ENCODE results near the gene PAXX. TPM values are rescaled to one million over a fixed set of nuclear protein-coding genes. Genes with fewer than 3 reads are reported as not detected.
A peak's percentile ranks its signal among the peaks of the same experiment; 100 is the strongest.

Gene PAXX, protein sequence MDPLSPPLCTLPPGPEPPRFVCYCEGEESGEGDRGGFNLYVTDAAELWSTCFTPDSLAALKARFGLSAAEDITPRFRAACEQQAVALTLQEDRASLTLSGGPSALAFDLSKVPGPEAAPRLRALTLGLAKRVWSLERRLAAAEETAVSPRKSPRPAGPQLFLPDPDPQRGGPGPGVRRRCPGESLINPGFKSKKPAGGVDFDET
- 89.0 TPM for total RNA-seq (2021; ENCODE audit: unreplicated experiment)
- 57.8 and 80.5 TPM in 2 replicates for polyA plus RNA-seq (2012)
- Bru-seq, nascent RNA: percentile 87 among the genes with signal in this experiment
- BruChase-seq, experiment 1, labeled RNA remaining after a 6-hour chase: percentile 87 among the genes with signal in this experiment
- percentile 90 among the genes with signal in this experiment for BruChase-seq, experiment 2, labeled RNA remaining after a 2-hour chase
- long read RNA-seq, transcript PAXX-208 (5 exons, 1,077 nt): minor isoform, 27 of 133 reads
- long read RNA-seq, transcript PAXX-201 (7 exons, 812 nt): major isoform, 34 of 133 reads
- long read RNA-seq, partial matches to known transcripts: 34 of 133 reads
- long read RNA-seq, other reads (novel, unspliced or antisense): 35 of 133 reads

DNA sequence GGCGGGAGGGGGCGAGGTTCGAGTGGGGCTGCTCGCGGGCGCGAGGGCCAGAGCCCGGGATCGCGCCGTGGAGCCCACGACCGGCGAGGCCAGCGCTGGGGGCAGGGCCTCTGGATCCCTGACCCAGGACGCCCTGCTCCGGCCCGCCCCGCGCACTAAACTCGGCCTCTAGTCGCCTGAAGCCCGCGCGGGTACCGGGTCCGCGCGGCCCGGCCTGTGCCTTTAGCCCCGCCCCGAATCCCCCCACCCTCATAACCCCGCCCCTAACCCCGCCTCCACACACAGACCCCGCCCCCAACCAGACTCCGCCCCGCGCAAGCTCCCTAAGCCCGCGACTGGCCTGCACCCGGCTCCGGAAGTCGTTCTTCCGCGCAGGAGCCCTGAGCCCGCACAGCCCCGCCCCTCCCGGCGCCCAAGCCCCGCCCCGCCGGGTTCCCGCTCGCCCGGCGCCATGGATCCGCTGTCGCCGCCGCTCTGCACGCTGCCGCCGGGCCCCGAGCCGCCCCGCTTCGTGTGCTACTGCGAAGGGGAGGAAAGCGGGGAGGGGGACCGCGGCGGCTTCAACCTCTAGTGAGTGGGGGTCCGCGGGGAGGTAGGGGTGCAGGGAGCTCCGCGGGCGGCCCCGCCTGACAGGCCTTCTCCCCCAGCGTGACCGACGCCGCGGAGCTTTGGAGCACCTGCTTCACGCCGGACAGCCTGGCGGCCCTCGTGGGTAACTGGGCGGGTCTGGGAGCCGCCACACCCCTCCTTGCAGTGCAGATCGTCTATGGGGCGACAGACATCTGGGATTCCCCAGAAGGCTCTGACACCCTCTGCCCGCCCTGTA, at the start of gene PAXX:
Gene PAXX, plus strand, starts transcription at position 430 of the 826 bp plus-strand sequence. Its CDS starts 22 bp downstream, at position 452.
- H3K27me3 ChIP-seq (ENCODE audit: insufficient read depth, low read length): no peaks in the 10 kb centered on the region
- TF ChIP-seq SP1 (IDR thresholded peaks at IDR 0.05; ENCODE audit: low read depth) (no peak), ELF1 (IDR thresholded peaks at IDR 0.05; ENCODE audit: borderline replicate concordance, low read depth) (no peak), RAD21 (IDR thresholded peaks at IDR 0.05; ENCODE audit: low read depth) (no peak), YY1 (IDR thresholded peaks at IDR 0.05; ENCODE audit: extremely low read depth, insufficient replicate concordance, low read depth, low read length) (no peak), FOSL1 (IDR thresholded peaks at IDR 0.05; ENCODE audit: low read depth) (no peak), SRF (IDR thresholded peaks at IDR 0.05; ENCODE audit: low read depth) (no peak), EGR1 (IDR thresholded peaks at IDR 0.05; ENCODE audit: low read depth) (no peak), ZFX (IDR thresholded peaks at IDR 0.05) (peak; percentile 83; the same call in 1 of the 2 replicates), POLR2AphosphoS5 (IDR thresholded peaks at IDR 0.05; ENCODE audit: low read depth, low read length) (peak; percentile 67), EZH2phosphoT487 (IDR thresholded peaks at IDR 0.05; ENCODE audit: borderline replicate concordance) (no peak), SIN3A (IDR thresholded peaks at IDR 0.05; ENCODE audit: low read depth) (no peak), JUND (IDR thresholded peaks at IDR 0.05) (no peak), POLR2A (IDR thresholded peaks at IDR 0.05; ENCODE audit: borderline replicate concordance, extremely low read depth, insufficient read depth, insufficient read length) (peak; percentile 19), ZNF274 (IDR thresholded peaks at IDR 0.05; ENCODE audit: low read depth, low read length) (no peak), EZH2 (IDR thresholded peaks at IDR 0.05) (no peak)
- TF ChIP-seq, protein P1, sequence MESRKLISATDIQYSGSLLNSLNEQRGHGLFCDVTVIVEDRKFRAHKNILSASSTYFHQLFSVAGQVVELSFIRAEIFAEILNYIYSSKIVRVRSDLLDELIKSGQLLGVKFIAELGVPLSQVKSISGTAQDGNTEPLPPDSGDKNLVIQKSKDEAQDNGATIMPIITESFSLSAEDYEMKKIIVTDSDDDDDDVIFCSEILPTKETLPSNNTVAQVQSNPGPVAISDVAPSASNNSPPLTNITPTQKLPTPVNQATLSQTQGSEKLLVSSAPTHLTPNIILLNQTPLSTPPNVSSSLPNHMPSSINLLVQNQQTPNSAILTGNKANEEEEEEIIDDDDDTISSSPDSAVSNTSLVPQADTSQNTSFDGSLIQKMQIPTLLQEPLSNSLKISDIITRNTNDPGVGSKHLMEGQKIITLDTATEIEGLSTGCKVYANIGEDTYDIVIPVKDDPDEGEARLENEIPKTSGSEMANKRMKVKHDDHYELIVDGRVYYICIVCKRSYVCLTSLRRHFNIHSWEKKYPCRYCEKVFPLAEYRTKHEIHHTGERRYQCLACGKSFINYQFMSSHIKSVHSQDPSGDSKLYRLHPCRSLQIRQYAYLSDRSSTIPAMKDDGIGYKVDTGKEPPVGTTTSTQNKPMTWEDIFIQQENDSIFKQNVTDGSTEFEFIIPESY (IDR thresholded peaks at IDR 0.05; ENCODE audit: extremely low read depth, insufficient replicate concordance, low read length): no peak
- TF ChIP-seq, protein P2, sequence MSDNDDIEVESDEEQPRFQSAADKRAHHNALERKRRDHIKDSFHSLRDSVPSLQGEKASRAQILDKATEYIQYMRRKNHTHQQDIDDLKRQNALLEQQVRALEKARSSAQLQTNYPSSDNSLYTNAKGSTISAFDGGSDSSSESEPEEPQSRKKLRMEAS (IDR thresholded peaks at IDR 0.05): no peak
- POLR2A ChIA-PET: interaction anchor here (0.6 to 1.7 kb wide), 8 partner anchors 9 to 248 kb away, joined by 3 to 19 read pairs (median 6); partner anchors contain the start of genes MAN1B1 and TUBB4B
- H3K4me1 ChIP-seq (ENCODE audit: control insufficient read depth in 1 of 2, insufficient read depth in 2 of 2, low read length in 2 of 2): peaks cover 34 to 48% of the 10 kb centered on the region in 2 experiments
- ATAC-seq (peak; percentile 75), DNase-seq (ENCODE audit: low read depth, low spot score) (peak; percentile 81)
- peak within 1 kb of the TSS; percentile 99 for H3K4me2 ChIP-seq (ENCODE audit: low read length)
- H3K9ac ChIP-seq (ENCODE audit: low read length): peak within 1 kb of the TSS; percentile 97
- H3K27ac ChIP-seq (ENCODE audit: low read depth, low read length): peak within 1 kb of the TSS; percentile 95
- intact Hi-C loops (cut with micrococcal nuclease): loop anchor here (1.0 kb wide), 1 partner anchor 44 kb away; no protein-coding TSS in a partner anchor
- BruUV-seq (replicated peaks): TSS peak; percentile 89
- no peaks in the 10 kb centered on the region for H3K9me2 ChIP-seq (ENCODE audit: insufficient read depth)
- H3K4me3 ChIP-seq (replicated peaks in 1 of 2; ENCODE audit: low read depth in 1 of 2, low read length in 2 of 2): peak within 1 kb of the TSS; percentile 88 to 99
- peaks cover 20% of the 10 kb centered on the region for H3K79me2 ChIP-seq (ENCODE audit: insufficient read depth, low read length)
- no peak within 1 kb of the TSS for H2AFZ ChIP-seq (ENCODE audit: low read depth, low read length, poor library complexity, severe bottlenecking)
- no peaks in the 10 kb centered on the region for H4K20me1 ChIP-seq (ENCODE audit: insufficient read depth)
- CTCF ChIA-PET: interaction anchor here (0.6 to 1.4 kb wide), 10 partner anchors 10 to 637 kb away, joined by 3 to 9 read pairs (median 4); partner anchors contain the start of gene AJM1
- peaks cover 0 to 12% of the 10 kb centered on the region in 2 experiments; a peak in 2 of 4 replicates for H3K36me3 ChIP-seq (ENCODE audit: control insufficient read depth in 1 of 2, insufficient read depth in 2 of 2, low read length in 2 of 2)
- H3K9me3 ChIP-seq (ENCODE audit: control insufficient read depth in 1 of 2, insufficient read depth in 1 of 2, low read depth in 1 of 2, low read length in 2 of 2): no peaks in the 10 kb centered on the region; a peak in 1 of 4 replicates
- RAD21 ChIA-PET (ENCODE audit: low non-redundant PET in 1 of 2, low total read pairs in 2 of 2, uncharacterized antibody in 2 of 2, unreplicated experiment in 2 of 2): interaction anchor here (1.3 kb wide), 2 partner anchors 44 kb away, joined by 3 to 4 read pairs; no protein-coding TSS in a partner anchor

Data from HCT116 (cell line).